DND-41 (cell line): ENCODE data around the gene BCAS3.

ENCODE experiments used
- EZH2 ChIP-seq: IDR thresholded peaks from 3 replicates; pipeline ENCODE4 v1.6.1; 2012; ENCODE audit warnings: borderline replicate concordance, low read depth, mild to moderate bottlenecking, moderate library complexity, low read length, inconsistent platforms; ENCODE audit not compliant: severe bottlenecking
- TF ChIP-seq, protein P1 (sequence below): IDR thresholded peaks from 2 replicates; pipeline ENCODE4 v1.5.1; 2012; ENCODE audit warnings: borderline replicate concordance, low read length, moderate library complexity, mild to moderate bottlenecking; ENCODE audit not compliant: poor library complexity, severe bottlenecking; ENCODE audit errors: extremely low read depth

DNA sequence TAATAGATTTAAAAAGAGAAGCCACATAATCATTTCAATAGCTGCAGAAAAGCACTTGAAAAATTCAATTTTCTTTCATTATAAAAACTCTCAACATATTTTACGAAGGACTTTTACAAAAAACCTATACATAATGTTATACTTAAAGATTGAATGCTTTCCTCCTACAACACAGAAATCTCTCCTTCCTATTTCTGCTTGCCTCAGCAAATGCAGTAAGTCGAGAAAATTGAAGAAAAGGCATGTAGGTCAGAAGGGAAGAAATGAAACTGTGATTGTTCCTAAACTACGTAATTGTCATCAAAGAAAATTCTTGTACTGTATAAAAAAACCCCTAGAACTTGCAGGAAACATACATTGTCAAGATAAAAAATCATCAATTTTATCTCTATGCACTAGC, 267.1 kb downstream of the BCAS3 start:
- TF ChIP-seq, protein P1, sequence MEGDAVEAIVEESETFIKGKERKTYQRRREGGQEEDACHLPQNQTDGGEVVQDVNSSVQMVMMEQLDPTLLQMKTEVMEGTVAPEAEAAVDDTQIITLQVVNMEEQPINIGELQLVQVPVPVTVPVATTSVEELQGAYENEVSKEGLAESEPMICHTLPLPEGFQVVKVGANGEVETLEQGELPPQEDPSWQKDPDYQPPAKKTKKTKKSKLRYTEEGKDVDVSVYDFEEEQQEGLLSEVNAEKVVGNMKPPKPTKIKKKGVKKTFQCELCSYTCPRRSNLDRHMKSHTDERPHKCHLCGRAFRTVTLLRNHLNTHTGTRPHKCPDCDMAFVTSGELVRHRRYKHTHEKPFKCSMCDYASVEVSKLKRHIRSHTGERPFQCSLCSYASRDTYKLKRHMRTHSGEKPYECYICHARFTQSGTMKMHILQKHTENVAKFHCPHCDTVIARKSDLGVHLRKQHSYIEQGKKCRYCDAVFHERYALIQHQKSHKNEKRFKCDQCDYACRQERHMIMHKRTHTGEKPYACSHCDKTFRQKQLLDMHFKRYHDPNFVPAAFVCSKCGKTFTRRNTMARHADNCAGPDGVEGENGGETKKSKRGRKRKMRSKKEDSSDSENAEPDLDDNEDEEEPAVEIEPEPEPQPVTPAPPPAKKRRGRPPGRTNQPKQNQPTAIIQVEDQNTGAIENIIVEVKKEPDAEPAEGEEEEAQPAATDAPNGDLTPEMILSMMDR = no peak
- TF ChIP-seq EZH2 = no peak
